ENCODE measurements around the gene CASP8AP2. TPM values are rescaled to one million over a fixed set of nuclear protein-coding genes. Genes with fewer than 3 reads are reported as not detected.
"Not testable (repeated sequence)": the region's sequence is repeated elsewhere in the genome, so short reads cannot be mapped to it uniquely, and the experiment has no call there.

The CASP8AP2 gene
- polyA plus RNA-seq, 3 donors = 3.5 to 10.5 (median 7.4) TPM

GRCh38 chr6:89892577-89892976 lies 62.9 kb downstream of the CASP8AP2 start:
- H3K27ac Mint-ChIP-seq; DNase-seq; H3K79me2 ChIP-seq (ENCODE audit: insufficient read depth, low read length); H2AFZ ChIP-seq (ENCODE audit: insufficient read depth, low read depth, low read length, poor library complexity, severe bottlenecking); H3K27ac ChIP-seq (ENCODE audit: low read depth in 1 of 2, low read length in 2 of 2); H3K4me2 ChIP-seq (replicated peaks; ENCODE audit: extremely low read depth, low read length, poor library complexity, severe bottlenecking); H3K4me1 ChIP-seq (ENCODE audit: control insufficient read depth in 1 of 2, insufficient read depth in 2 of 2, low read length in 2 of 2); H3K36me3 ChIP-seq (replicated peaks in 1 of 2; ENCODE audit: control insufficient read depth in 1 of 2, insufficient read depth in 2 of 2, low read length in 2 of 2); H3K9ac ChIP-seq (ENCODE audit: insufficient read depth, low read length, poor library complexity, severe bottlenecking); H3K9me3 ChIP-seq (replicated peaks in 1 of 2; ENCODE audit: control insufficient read depth in 1 of 2, insufficient read depth in 1 of 2, low read length in 2 of 2); H3K4me1 Mint-ChIP-seq; intact Hi-C loops (cut with micrococcal nuclease); H3K36me3 Mint-ChIP-seq; H3K4me3 ChIP-seq (replicated peaks in 1 of 3; ENCODE audit: low read depth in 2 of 3, low read length in 3 of 3); H4K20me1 ChIP-seq (ENCODE audit: insufficient read depth, low read length): not testable (repeated sequence)
- Mint-ChIP-seq H3K4me3 (peak overlapping the region in 1 of 2 donors; percentile 4), H3K9me3 (peaks cover 0 to 10% (median 0%) of the 10 kb centered on the region in 7 donors), H3K27me3 (ENCODE audit: low read depth in 3 of 3) (peaks cover 25 to 47% (median 39%) of the 10 kb centered on the region in 3 donors)
- WGBS (ENCODE audit: insufficient coverage) = 85% methylated on average over 4 of the region's 8 CpGs
- peaks cover 7 to 33% of the 10 kb centered on the region in 2 donors for H3K27me3 ChIP-seq (ENCODE audit: control insufficient read depth in 2 of 2, insufficient read depth in 2 of 2, low read length in 2 of 2)

GRCh38 chr6:89894169-89894568 lies 64.5 kb downstream of the CASP8AP2 start, which contains the start of gene GJA10:
GJA10 (plus strand) TSS chr6:89894469; CDS start chr6:89894469, 0 bp downstream.
- intact Hi-C loops (cut with micrococcal nuclease) = no loop called here
- H3K9ac ChIP-seq (ENCODE audit: insufficient read depth, low read length, poor library complexity, severe bottlenecking) = no peak within 1 kb of the TSS
- DNase-seq = no peak
- Mint-ChIP-seq H3K36me3 (no peaks in the 10 kb centered on the region), H3K9me3 (peaks cover 0 to 6% (median 0%) of the 10 kb centered on the region in 7 donors), H3K4me1 (no peaks in the 10 kb centered on the region), H3K27me3 (ENCODE audit: low read depth in 3 of 3) (peaks cover 21 to 32% (median 29%) of the 10 kb centered on the region in 3 donors), H3K4me3 (no peak within 1 kb of the TSS), H3K27ac (no peak within 1 kb of the TSS)
- no peaks in the 10 kb centered on the region for H3K4me1 ChIP-seq (ENCODE audit: control insufficient read depth in 1 of 2, insufficient read depth in 2 of 2, low read length in 2 of 2)
- no peaks in the 10 kb centered on the region for H3K9me3 ChIP-seq (replicated peaks in 1 of 2; ENCODE audit: control insufficient read depth in 1 of 2, insufficient read depth in 1 of 2, low read length in 2 of 2)
- H3K4me2 ChIP-seq (replicated peaks; ENCODE audit: extremely low read depth, low read length, poor library complexity, severe bottlenecking) = no peak within 1 kb of the TSS
- no peak within 1 kb of the TSS for H3K27ac ChIP-seq (ENCODE audit: low read depth in 1 of 2, low read length in 2 of 2)
- no CpG with 5 or more reads among the region's 1 CpG for WGBS (ENCODE audit: insufficient coverage)
- H3K36me3 ChIP-seq (replicated peaks in 1 of 2; ENCODE audit: control insufficient read depth in 1 of 2, insufficient read depth in 2 of 2, low read length in 2 of 2) = no peaks in the 10 kb centered on the region
- peaks cover 7 to 19% of the 10 kb centered on the region in 2 donors for H3K27me3 ChIP-seq (ENCODE audit: control insufficient read depth in 2 of 2, insufficient read depth in 2 of 2, low read length in 2 of 2)
- H4K20me1 ChIP-seq (ENCODE audit: insufficient read depth, low read length) = no peaks in the 10 kb centered on the region
- no peaks in the 10 kb centered on the region for H3K79me2 ChIP-seq (ENCODE audit: insufficient read depth, low read length)
- no peak for TF ChIP-seq CTCF (IDR thresholded peaks at IDR 0.05)
- H3K4me3 ChIP-seq (replicated peaks in 1 of 3; ENCODE audit: low read depth in 2 of 3, low read length in 3 of 3) = no peak within 1 kb of the TSS
- H2AFZ ChIP-seq (ENCODE audit: insufficient read depth, low read depth, low read length, poor library complexity, severe bottlenecking) = no peak within 1 kb of the TSS
